Prostate gland (tissue), 2 donors: ENCODE results near the gene CHI3L2. TPM values are rescaled to one million over a fixed set of nuclear protein-coding genes. Genes with fewer than 3 reads are reported as not detected.

Source experiments
- DNase-seq: peaks from one replicate; pipeline ENCODE4 v3.0.0-alpha.2; 2019; ENCODE audit warnings: low spot score
- H3K27ac ChIP-seq, 2 donors: fragments of 200-600 bp; sonication (generic); 2 replicates each; pipeline ENCODE4 v1.5.1; 2017 to 2019
- H3K27me3 ChIP-seq: fragments of 200-600 bp; sonication (generic); replicated peaks from 2 replicates; pipeline ENCODE4 v1.5.1; 2019; ENCODE audit not compliant: insufficient read depth
- H3K36me3 ChIP-seq, 2 donors: fragments of 200-600 bp; sonication (generic); 1 replicate in 1 of 2; 2 replicates in 1 of 2; pipeline versions ENCODE4 v1.5.1 to v1.8.1; 2017 to 2019
- H3K4me1 ChIP-seq: fragments of 200-600 bp; sonication (generic); replicated peaks from 2 replicates; pipeline ENCODE4 v1.5.1; 2019
- H3K4me3 ChIP-seq, 2 donors: fragments of 200-600 bp; sonication (generic); 2 replicates each; pipeline ENCODE4 v1.5.1; 2017 to 2019
- H3K9me3 ChIP-seq: fragments of 200-600 bp; sonication (generic); 2 replicates; pipeline ENCODE4 v1.5.1; 2017
- CTCF ChIP-seq, 4 experiments: fragments of 200-600 bp in 2 of 4; fragments of 450-650 bp in 2 of 4; sonication (generic) in 2 of 4; IDR thresholded peaks; 1 replicate in 3 of 4; 2 replicates in 1 of 4; pipeline ENCODE4 v1.5.1; 2016 to 2019; ENCODE audit warnings: antibody characterized with exemption in 4 of 4, mild to moderate bottlenecking in 2 of 4, moderate library complexity in 2 of 4
- POLR2A ChIP-seq: fragments of 450-650 bp; IDR thresholded peaks from one replicate; pipeline ENCODE4 v1.6.1; 2016; ENCODE audit warnings: antibody characterized with exemption, mild to moderate bottlenecking
- POLR2AphosphoS5 ChIP-seq: sonication (generic); formaldehyde crosslinking; IDR thresholded peaks from one replicate; pipeline ENCODE4 v1.6.1; 2017; ENCODE audit warnings: antibody characterized with exemption
- WGBS: methylation state at CpG from one replicate; pipeline ENCODE4 v1.1.5; 2018; 5-methylcytosine and 5-hydroxymethylcytosine counted together
- intact Hi-C: fragments of 100-400 bp; cut with DNase I; formaldehyde crosslinking; loops from one replicate; pipeline ENCODE4 v1.14.2; 2022
- total RNA-seq, 2 donors: library from RNA; depleted of rRNA; stranded (reverse); fragments of >200 nt; gene quantifications; one replicate each; pipeline ENCODE4 v1.1.0, GENCODE V29; 2016

CHI3L2 gene
- total RNA-seq, 2 donors from 2014 or later = 0.82 to 10.6 TPM

- DNase-seq = no peak
- TF ChIP-seq POLR2AphosphoS5 (no peak), CTCF (IDR thresholded peaks at IDR 0.05) (no peak), POLR2A (no peak)
- peaks cover 2% of the 10 kb centered on the region for H3K27me3 ChIP-seq
- H3K9me3 ChIP-seq = no peaks in the 10 kb centered on the region
- no peaks in the 10 kb centered on the region for H3K36me3 ChIP-seq
- H3K4me1 ChIP-seq = no peaks in the 10 kb centered on the region
- no peak overlapping the region for H3K4me3 ChIP-seq
- intact Hi-C loops = no loop called here
- H3K27ac ChIP-seq = no peak overlapping the region
These were observed 56.3 kb downstream of the CHI3L2 start for GRCh38 chr1:111283838-111284237.

- intact Hi-C loops = no loop called here
- Histone ChIP-seq H3K9me3 (no peaks in the 10 kb centered on the region), H3K36me3 (no peaks in the 10 kb centered on the region), H3K27ac (no peak overlapping the region), H3K4me3 (no peak overlapping the region), H3K4me1 (no peaks in the 10 kb centered on the region), H3K27me3 (peaks cover 2% of the 10 kb centered on the region)
- no peak for DNase-seq
- WGBS = 90% methylated on average over 2 of the region's 2 CpGs
- TF ChIP-seq POLR2A (no peak), CTCF (IDR thresholded peaks at IDR 0.05) (no peak), POLR2AphosphoS5 (no peak)
These were observed 58.4 kb downstream of the CHI3L2 start for GRCh38 chr1:111285879-111286278.

GRCh38 chr1:111286912-111287311 lies 59.4 kb downstream of the CHI3L2 start:
- Histone ChIP-seq H3K36me3 (no peaks in the 10 kb centered on the region), H3K27me3 (peaks cover 2% of the 10 kb centered on the region), H3K4me1 (no peaks in the 10 kb centered on the region), H3K4me3 (no peak overlapping the region), H3K27ac (no peak overlapping the region), H3K9me3 (no peaks in the 10 kb centered on the region)
- no peak for DNase-seq
- no peak for TF ChIP-seq POLR2A
- no peak for TF ChIP-seq CTCF (IDR thresholded peaks at IDR 0.05)
- TF ChIP-seq POLR2AphosphoS5 = no peak
- 9% methylated on average over 1 of the region's 1 CpG for WGBS
- intact Hi-C loops = no loop called here

- TF ChIP-seq POLR2A (no peak), CTCF (IDR thresholded peaks at IDR 0.05) (no peak), POLR2AphosphoS5 (no peak)
- H3K27ac ChIP-seq = no peak overlapping the region
- WGBS = 57% methylated on average over 5 of the region's 5 CpGs
- DNase-seq = no peak
- no peaks in the 10 kb centered on the region for H3K36me3 ChIP-seq
- no peaks in the 10 kb centered on the region for H3K9me3 ChIP-seq
- no peaks in the 10 kb centered on the region for H3K4me1 ChIP-seq
- intact Hi-C loops = no loop called here
- peaks cover 2% of the 10 kb centered on the region for H3K27me3 ChIP-seq
- no peak overlapping the region for H3K4me3 ChIP-seq
These were observed 61.9 kb downstream of the CHI3L2 start for GRCh38 chr1:111289371-111289770.

GRCh38 chr1:111290104-111290503 lies 62.6 kb downstream of the CHI3L2 start:
- H3K27me3 ChIP-seq = peaks cover 2% of the 10 kb centered on the region
- TF ChIP-seq POLR2A (no peak), POLR2AphosphoS5 (no peak), CTCF (IDR thresholded peaks at IDR 0.05) (no peak)
- intact Hi-C loops = no loop called here
- WGBS = 83% methylated on average over 3 of the region's 3 CpGs
- DNase-seq = no peak
- no peaks in the 10 kb centered on the region for H3K36me3 ChIP-seq
- no peak overlapping the region for H3K27ac ChIP-seq
- H3K4me1 ChIP-seq = no peaks in the 10 kb centered on the region
- H3K4me3 ChIP-seq = no peak overlapping the region
- H3K9me3 ChIP-seq = no peaks in the 10 kb centered on the region
